Measurements from ENCODE around the gene CDH22.

CDH22 gene

GRCh38 chr20:46275091-46275490 lies 33.2 kb downstream of the CDH22 start:
- DNase-seq (ENCODE audit: low read depth, low spot score): no peak
- H3K27ac ChIP-seq: no peak overlapping the region

GRCh38 chr20:46273717-46274116 lies 34.6 kb downstream of the CDH22 start:
- DNase-seq (ENCODE audit: low read depth, low spot score): no peak
- H3K27ac ChIP-seq: no peak overlapping the region

GRCh38 chr20:46272389-46273047 lies 35.8 kb downstream of the CDH22 start:
- DNase-seq (ENCODE audit: low read depth, low spot score): no peak
- no peak overlapping the region for H3K27ac ChIP-seq

GRCh38 chr20:46270977-46271744 lies 37.1 kb downstream of the CDH22 start:
- no peak for DNase-seq (ENCODE audit: low read depth, low spot score)
- H3K27ac ChIP-seq: no peak overlapping the region

GRCh38 chr20:46269372-46269771 lies 38.9 kb downstream of the CDH22 start:
- no peak for DNase-seq (ENCODE audit: low read depth, low spot score)
- no peak overlapping the region for H3K27ac ChIP-seq

GRCh38 chr20:46268662-46269061 lies 39.6 kb downstream of the CDH22 start:
- DNase-seq (ENCODE audit: low read depth, low spot score): no peak
- H3K27ac ChIP-seq: no peak overlapping the region

GRCh38 chr20:46268131-46268614 lies 40.1 kb downstream of the CDH22 start:
- H3K27ac ChIP-seq: no peak overlapping the region
- DNase-seq (ENCODE audit: low read depth, low spot score): no peak

GRCh38 chr20:46267108-46268105 lies 40.9 kb downstream of the CDH22 start:
- no peak overlapping the region for H3K27ac ChIP-seq
- DNase-seq (ENCODE audit: low read depth, low spot score): no peak

GRCh38 chr20:46265539-46265938 lies 42.8 kb downstream of the CDH22 start:
- DNase-seq (ENCODE audit: low read depth, low spot score): no peak
- no peak overlapping the region for H3K27ac ChIP-seq

- no peak overlapping the region for H3K27ac ChIP-seq
- no peak for DNase-seq (ENCODE audit: low read depth, low spot score)
Observed at GRCh38 chr20:46264391-46265266, 43.7 kb downstream of the CDH22 start.

GRCh38 chr20:46261456-46262253 lies 46.6 kb downstream of the CDH22 start:
- no peak overlapping the region for H3K27ac ChIP-seq
- no peak for DNase-seq (ENCODE audit: low read depth, low spot score)

- no peak for DNase-seq (ENCODE audit: low read depth, low spot score)
Observed at GRCh38 chr20:46260936-46261454, 47.3 kb downstream of the CDH22 start.

GRCh38 chr20:46260480-46260879 lies 47.8 kb downstream of the CDH22 start:
- no peak overlapping the region for H3K27ac ChIP-seq
- DNase-seq (ENCODE audit: low read depth, low spot score): no peak

More at GRCh38 chr20:46260936-46261454, 47.3 kb downstream of the CDH22 start:
- H3K27ac ChIP-seq: no peak overlapping the region

GRCh38 chr20:46259260-46259859 lies 48.9 kb downstream of the CDH22 start:
- no peak overlapping the region for H3K27ac ChIP-seq
- no peak for DNase-seq (ENCODE audit: low read depth, low spot score)

GRCh38 chr20:46257887-46258286 lies 50.4 kb downstream of the CDH22 start:
- no peak for DNase-seq (ENCODE audit: low read depth, low spot score)
- no peak overlapping the region for H3K27ac ChIP-seq

GRCh38 chr20:46256293-46256692 lies 52.0 kb downstream of the CDH22 start:
- no peak for DNase-seq (ENCODE audit: low read depth, low spot score)
- H3K27ac ChIP-seq: no peak overlapping the region

GRCh38 chr20:46255440-46256104 lies 52.7 kb downstream of the CDH22 start:
- peak; percentile 77 for DNase-seq (ENCODE audit: low read depth, low spot score)
- H3K27ac ChIP-seq: peak overlapping the region; percentile 11

GRCh38 chr20:46253391-46253790 lies 54.9 kb downstream of the CDH22 start:
- DNase-seq (ENCODE audit: low read depth, low spot score): no peak

More at GRCh38 chr20:46253391-46253790, 54.9 kb downstream of the CDH22 start:
- no peak overlapping the region for H3K27ac ChIP-seq

Measured in epithelial cell of prostate (primary cell).